ENCODE data around the gene NCBP3. TPM values are rescaled to one million over a fixed set of nuclear protein-coding genes. Genes with fewer than 3 reads are reported as not detected.

NCBP3 gene
- total RNA-seq, 1 experiment from 2014 or later, result 28.1 TPM

DNA sequence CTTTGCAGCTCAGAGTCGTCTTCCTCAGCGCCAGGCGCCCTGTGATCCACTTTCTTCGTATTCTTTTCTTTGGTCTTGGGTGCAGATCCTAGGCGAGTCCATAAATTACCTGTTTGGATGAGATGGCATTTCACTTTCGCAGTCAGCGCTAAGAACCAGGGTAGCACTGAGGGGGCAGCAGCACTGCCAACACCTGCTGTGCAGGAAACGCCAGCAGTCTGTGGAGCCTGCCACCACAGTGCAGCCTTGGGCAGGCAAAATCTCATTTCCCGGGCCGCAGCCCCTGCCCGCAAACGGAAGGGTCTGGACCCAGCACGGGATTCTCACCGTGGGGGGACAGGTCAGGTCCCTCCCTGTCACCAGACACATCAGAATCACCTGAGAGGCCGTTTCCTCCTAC lies 32.9 kb downstream of the NCBP3 start:
- Histone ChIP-seq H3K9me3 (ENCODE audit: control insufficient read depth, insufficient read depth, low read depth, low read length) (no peaks in the 10 kb centered on the region), H3K4me1 (ENCODE audit: control insufficient read depth, insufficient read depth, low read length) (no peaks in the 10 kb centered on the region), H3K4me3 (ENCODE audit: low read depth in 2 of 2, low read length in 2 of 2) (no peak overlapping the region), H3K36me3 (ENCODE audit: control insufficient read depth, insufficient read depth, low read length) (peaks cover 11% of the 10 kb centered on the region), H3K27ac (ENCODE audit: low read length) (no peak overlapping the region), H3K27me3 (ENCODE audit: control insufficient read depth, insufficient read depth, low read length) (no peaks in the 10 kb centered on the region)
- CTCF ChIA-PET, result no interaction called here
- POLR2A ChIA-PET, result no interaction called here
- ATAC-seq (no peak), DNase-seq (ENCODE audit: low read depth, low spot score) (no peak)
- intact Hi-C loops (cut with micrococcal nuclease; ENCODE audit: unreplicated experiment) (no loop called here), in situ Hi-C loops (cut with HindIII; ENCODE audit: low pct_unique_long_range_greater_than_20kb, low sequenced_read_pairs) (no loop called here)
- BruUV-seq (replicated peaks), result no TSS peak
- TF ChIP-seq, protein P1, sequence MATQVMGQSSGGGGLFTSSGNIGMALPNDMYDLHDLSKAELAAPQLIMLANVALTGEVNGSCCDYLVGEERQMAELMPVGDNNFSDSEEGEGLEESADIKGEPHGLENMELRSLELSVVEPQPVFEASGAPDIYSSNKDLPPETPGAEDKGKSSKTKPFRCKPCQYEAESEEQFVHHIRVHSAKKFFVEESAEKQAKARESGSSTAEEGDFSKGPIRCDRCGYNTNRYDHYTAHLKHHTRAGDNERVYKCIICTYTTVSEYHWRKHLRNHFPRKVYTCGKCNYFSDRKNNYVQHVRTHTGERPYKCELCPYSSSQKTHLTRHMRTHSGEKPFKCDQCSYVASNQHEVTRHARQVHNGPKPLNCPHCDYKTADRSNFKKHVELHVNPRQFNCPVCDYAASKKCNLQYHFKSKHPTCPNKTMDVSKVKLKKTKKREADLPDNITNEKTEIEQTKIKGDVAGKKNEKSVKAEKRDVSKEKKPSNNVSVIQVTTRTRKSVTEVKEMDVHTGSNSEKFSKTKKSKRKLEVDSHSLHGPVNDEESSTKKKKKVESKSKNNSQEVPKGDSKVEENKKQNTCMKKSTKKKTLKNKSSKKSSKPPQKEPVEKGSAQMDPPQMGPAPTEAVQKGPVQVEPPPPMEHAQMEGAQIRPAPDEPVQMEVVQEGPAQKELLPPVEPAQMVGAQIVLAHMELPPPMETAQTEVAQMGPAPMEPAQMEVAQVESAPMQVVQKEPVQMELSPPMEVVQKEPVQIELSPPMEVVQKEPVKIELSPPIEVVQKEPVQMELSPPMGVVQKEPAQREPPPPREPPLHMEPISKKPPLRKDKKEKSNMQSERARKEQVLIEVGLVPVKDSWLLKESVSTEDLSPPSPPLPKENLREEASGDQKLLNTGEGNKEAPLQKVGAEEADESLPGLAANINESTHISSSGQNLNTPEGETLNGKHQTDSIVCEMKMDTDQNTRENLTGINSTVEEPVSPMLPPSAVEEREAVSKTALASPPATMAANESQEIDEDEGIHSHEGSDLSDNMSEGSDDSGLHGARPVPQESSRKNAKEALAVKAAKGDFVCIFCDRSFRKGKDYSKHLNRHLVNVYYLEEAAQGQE (IDR thresholded peaks at IDR 0.05; ENCODE audit: insufficient read depth in 1 of 2, low read depth in 2 of 2, low read length in 1 of 2), result no peak
- TF ChIP-seq SIN3A (IDR thresholded peaks at IDR 0.05; ENCODE audit: borderline replicate concordance, insufficient read depth, low read depth, low read length) (no peak), POLR2AphosphoS5 (IDR thresholded peaks at IDR 0.05; ENCODE audit: low read depth, low read length) (no peak), CTCF (IDR thresholded peaks at IDR 0.05) (no peak), TCF7L2 (IDR thresholded peaks at IDR 0.05; ENCODE audit: low read depth, low read length) (no peak)

DNA sequence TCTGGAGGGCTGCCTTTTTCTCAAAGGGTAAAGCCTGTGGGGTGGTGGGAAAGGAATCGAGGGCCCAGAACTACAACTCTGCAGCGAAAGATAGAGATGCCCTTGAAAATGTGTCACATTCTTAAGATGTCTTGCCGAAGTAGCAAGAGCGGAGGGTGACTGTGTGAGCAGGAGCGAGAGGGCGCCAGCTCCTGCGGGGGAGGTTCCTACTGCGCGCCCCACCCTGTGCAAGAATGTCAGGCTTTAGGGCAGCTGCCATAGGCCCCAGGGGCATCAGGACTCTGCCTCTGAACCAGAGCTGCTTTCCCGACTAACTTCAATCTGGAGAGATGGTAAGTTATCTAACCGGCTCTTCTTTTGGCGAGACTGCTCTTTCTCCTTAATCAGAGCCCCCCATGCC lies 33.3 kb downstream of the NCBP3 start:
- TF ChIP-seq, protein P1 (IDR thresholded peaks at IDR 0.05; ENCODE audit: insufficient read depth in 1 of 2, low read depth in 2 of 2, low read length in 1 of 2), result no peak
- no peak for TF ChIP-seq SIN3A (IDR thresholded peaks at IDR 0.05; ENCODE audit: borderline replicate concordance, insufficient read depth, low read depth, low read length)
- no peak for TF ChIP-seq TCF7L2 (IDR thresholded peaks at IDR 0.05; ENCODE audit: low read depth, low read length)
- no peak for TF ChIP-seq CTCF (IDR thresholded peaks at IDR 0.05)
- no peak for TF ChIP-seq POLR2AphosphoS5 (IDR thresholded peaks at IDR 0.05; ENCODE audit: low read depth, low read length)
- ATAC-seq (no peak), DNase-seq (ENCODE audit: low read depth, low spot score) (no peak)
- H3K27me3 ChIP-seq (ENCODE audit: control insufficient read depth, insufficient read depth, low read length), result no peaks in the 10 kb centered on the region
- H3K9me3 ChIP-seq (ENCODE audit: control insufficient read depth, insufficient read depth, low read depth, low read length), result no peaks in the 10 kb centered on the region
- in situ Hi-C loops (cut with HindIII; ENCODE audit: low pct_unique_long_range_greater_than_20kb, low sequenced_read_pairs) (no loop called here), intact Hi-C loops (cut with micrococcal nuclease; ENCODE audit: unreplicated experiment) (no loop called here)
- H3K36me3 ChIP-seq (ENCODE audit: control insufficient read depth, insufficient read depth, low read length), result peaks cover 7% of the 10 kb centered on the region
- ChIA-PET POLR2A (no interaction called here), CTCF (no interaction called here)
- BruUV-seq (replicated peaks), result no TSS peak
- H3K27ac ChIP-seq (ENCODE audit: low read length), result no peak overlapping the region
- no peak overlapping the region for H3K4me3 ChIP-seq (ENCODE audit: low read depth in 2 of 2, low read length in 2 of 2)
- no peaks in the 10 kb centered on the region for H3K4me1 ChIP-seq (ENCODE audit: control insufficient read depth, insufficient read depth, low read length)

Measured in Panc1 (cell line).